AG04449 (cell line): Measurements from ENCODE around the gene TOMM22.

ENCODE experiments used
- CTCF ChIA-PET: fragments of 350-600 bp; formaldehyde crosslinking; extraction: SDS; loops from one replicate; lab custom pipeline; 2021; ENCODE audit warnings: antibody characterized with exemption; lab: Yijun Ruan, JAX
- POLR2A ChIA-PET: fragments of 400-600, 350-600 bp; formaldehyde crosslinking; extraction: SDS; loops from one replicate; lab custom pipeline; 2020; ENCODE audit warnings: antibody characterized with exemption, inconsistent platforms; lab: Yijun Ruan, JAX
- DNase-seq: peaks from one replicate; pipeline ENCODE4 v3.0.0-alpha.2; 2010; ENCODE audit warnings: low read depth, low spot score
- H3K4me3 ChIP-seq: 2 replicates; pipeline ENCODE4 v1.5.1; 2011; ENCODE audit warnings: low read depth, mild to moderate bottlenecking, control low read depth, low read length
- TF ChIP-seq, protein P1 (sequence below): IDR thresholded peaks from one replicate; pipeline ENCODE4 v1.5.1; 2011; ENCODE audit warnings: mild to moderate bottlenecking, moderate library complexity, low read length, control low read depth, inconsistent platforms; ENCODE audit not compliant: insufficient read depth; ENCODE audit errors: missing control alignments

Gene TOMM22

DNA sequence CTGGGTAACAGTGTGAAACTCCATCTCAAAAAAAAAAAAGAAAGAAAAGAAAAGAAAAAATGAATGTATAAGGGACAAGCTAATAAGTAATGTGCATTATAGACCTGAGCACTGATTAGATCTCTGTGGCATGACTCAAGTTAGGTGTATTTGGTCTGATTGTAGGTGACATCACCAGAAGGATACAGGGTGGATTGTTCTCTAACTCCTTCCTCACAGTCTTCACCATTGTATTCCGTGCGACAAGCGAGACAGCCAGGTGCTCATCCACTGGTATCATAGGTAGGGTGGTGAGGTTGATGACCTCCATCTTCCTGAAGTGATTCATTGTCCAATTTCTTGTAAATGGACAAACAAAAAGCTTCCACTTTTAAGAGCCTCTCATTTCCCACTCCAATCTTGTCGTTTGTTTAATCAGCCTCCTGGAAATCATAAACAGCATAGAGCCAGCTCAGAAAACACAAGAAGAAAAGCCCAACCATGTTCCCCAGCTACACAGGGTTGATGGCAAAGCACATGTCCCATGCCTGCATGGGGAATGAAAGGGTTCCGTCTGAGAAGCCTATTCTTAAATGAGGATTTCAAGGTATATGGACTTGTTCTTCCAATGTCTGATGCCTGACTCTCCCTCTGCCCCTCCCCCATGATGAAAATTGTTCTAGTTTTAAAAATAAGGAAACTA lies 31.8 kb upstream of the TOMM22 start:
- POLR2A ChIA-PET = no interaction called here
- no peak for DNase-seq
- no peak overlapping the region for H3K4me3 ChIP-seq
- TF ChIP-seq, protein P1, sequence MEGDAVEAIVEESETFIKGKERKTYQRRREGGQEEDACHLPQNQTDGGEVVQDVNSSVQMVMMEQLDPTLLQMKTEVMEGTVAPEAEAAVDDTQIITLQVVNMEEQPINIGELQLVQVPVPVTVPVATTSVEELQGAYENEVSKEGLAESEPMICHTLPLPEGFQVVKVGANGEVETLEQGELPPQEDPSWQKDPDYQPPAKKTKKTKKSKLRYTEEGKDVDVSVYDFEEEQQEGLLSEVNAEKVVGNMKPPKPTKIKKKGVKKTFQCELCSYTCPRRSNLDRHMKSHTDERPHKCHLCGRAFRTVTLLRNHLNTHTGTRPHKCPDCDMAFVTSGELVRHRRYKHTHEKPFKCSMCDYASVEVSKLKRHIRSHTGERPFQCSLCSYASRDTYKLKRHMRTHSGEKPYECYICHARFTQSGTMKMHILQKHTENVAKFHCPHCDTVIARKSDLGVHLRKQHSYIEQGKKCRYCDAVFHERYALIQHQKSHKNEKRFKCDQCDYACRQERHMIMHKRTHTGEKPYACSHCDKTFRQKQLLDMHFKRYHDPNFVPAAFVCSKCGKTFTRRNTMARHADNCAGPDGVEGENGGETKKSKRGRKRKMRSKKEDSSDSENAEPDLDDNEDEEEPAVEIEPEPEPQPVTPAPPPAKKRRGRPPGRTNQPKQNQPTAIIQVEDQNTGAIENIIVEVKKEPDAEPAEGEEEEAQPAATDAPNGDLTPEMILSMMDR = no peak
- CTCF ChIA-PET = interaction anchor here (1.1 kb wide), 1 partner anchor 31 kb away, joined by 3 read pairs; no protein-coding TSS in a partner anchor

DNA sequence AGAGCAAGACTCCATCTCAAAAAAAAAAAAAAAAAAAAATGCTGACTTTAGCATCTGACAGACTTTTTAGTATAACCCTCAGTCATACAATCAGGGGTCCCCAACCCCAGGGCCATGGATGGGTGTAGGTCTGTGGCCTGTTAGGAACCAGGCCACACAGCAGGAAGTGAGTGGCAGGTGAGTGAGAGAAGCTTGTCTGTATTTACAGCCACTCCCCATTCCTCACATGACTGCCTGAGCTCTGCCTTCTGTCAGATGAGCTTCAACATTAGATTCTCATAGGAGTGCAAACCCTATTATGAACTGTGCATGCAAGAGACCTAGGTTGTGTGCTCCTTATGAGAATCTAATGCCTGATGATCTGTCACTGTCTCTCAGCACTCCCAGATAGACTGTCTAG lies 28.9 kb upstream of the TOMM22 start:
- POLR2A ChIA-PET = no interaction called here
- H3K4me3 ChIP-seq = no peak overlapping the region
- CTCF ChIA-PET = no interaction called here
- TF ChIP-seq, protein P1 = no peak
- no peak for DNase-seq

DNA sequence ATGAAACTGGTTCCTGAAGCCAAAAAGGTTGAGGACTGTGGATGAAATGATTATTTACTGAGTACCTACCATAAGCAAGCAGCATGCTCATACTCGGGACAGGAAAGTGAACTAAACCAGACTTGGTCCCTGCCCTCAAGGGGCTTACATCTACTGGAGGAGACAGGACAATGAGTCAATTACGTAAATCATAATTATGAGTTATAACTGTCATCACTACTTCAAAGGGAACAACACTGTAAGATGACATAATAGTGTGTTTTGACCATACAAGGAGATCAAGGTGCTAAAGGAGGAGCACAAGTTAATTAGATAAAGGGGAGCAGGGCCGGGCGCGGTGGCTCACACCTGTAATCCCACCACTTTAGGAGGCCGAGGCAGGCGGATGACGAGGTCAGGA lies 28.0 kb upstream of the TOMM22 start:
- no peak overlapping the region for H3K4me3 ChIP-seq
- ChIA-PET POLR2A (no interaction called here), CTCF (no interaction called here)
- TF ChIP-seq, protein P1 = no peak
- no peak for DNase-seq

DNA sequence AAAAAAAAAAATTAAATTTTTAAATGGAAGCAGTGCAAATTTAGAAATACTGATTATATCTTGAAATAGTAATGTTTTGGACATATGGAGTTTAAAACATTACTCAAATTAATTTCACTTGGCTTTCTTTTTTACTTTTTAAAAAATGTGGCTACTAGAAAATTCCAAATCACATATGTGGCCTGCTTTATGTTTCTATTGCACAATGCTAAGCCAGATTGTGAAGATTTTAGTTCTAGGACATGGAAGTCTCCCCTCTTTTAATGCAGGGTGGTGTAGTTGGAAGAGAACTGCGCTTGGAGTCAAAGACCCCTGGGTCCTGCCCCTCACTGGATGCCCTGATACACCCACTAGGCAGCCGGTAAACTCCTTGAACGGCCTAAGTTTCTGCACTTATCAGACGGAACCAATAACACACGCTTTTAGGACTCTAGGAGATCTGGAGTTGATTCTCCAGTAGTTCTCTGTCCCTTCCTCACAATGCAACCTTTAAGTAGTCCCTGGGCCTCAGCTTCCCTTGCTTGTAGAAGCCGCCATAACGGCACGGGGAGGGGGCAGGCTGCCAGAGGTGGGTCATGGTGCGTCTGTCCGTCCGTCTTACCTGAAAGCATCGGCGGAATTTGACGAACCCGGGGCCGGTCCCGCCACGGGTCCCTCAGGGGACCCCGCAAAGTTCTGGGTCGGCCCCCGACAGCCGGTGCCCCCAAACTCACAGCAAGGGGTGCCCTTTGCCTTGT lies 26.1 kb upstream of the TOMM22 start:
- ChIA-PET CTCF (no interaction called here), POLR2A (no interaction called here)
- no peak for DNase-seq
- peak overlapping the region; percentile 87 for H3K4me3 ChIP-seq
- TF ChIP-seq, protein P1 = no peak

DNA sequence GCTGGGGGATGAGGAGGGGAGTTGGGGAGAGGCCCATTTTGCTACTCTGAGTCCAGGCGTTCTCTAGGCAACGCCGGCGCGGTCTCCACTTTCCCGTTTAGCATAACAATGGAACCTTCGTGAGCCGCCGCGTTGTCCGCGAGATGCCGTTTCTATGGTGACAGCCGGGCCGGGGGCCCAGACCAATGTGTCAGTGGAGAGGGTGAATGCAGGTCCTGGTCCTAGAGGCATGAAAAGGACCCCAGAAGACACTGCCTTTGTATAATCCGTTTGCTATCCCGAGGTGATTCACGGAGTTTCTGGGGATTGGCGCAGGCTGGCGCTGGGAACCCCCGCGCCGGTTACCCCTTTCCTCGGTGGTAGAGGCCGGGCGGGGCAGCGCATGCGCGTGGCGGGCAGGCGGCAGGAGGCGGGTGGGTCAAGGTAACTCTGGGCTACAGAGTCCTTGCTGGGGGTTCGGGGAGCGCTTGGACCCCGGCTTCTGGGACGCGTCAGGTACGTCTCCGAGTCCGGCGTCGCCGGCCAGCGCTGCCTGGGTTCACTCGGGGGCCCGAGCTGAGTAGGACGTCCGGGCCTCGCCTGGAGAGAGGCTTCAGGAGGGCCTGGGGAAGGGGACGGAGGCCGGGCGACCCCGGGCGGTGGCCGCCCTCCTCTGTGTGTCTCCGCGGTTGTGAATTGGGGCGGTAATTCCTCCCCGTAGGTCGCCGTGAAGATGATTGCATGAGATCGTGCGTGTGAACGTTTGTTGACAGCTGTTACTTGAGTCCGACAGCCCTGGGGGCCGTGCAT lies 25.3 kb upstream of the TOMM22 start, which contains the start of the genes CBY1 and FAM227A:
CBY1 (plus strand) TSS at position 383 of the 789 bp plus-strand sequence. CDS start 11,417 bp downstream, outside the sequence.
FAM227A (minus strand) TSS at position 137 of the 789 bp plus-strand sequence. CDS start 6,224 bp downstream, outside the sequence.
- ChIA-PET CTCF (interaction anchor here (2.6 kb wide), 1 partner anchor 25 kb away, joined by 12 read pairs; the partner anchor contains the start of gene TOMM22), POLR2A (no interaction called here)
- H3K4me3 ChIP-seq = peak within 1 kb of the TSS; percentile 87
- TF ChIP-seq, protein P1 = no peak
- no peak for DNase-seq
